Esophagus squamous epithelium (tissue), 4 donors: ENCODE results near the gene ROS1.

Experiments
- POLR2A ChIP-seq, 4 donors: fragments of 450-650 bp; IDR thresholded peaks; one replicate each; pipeline ENCODE4 v1.6.1; 2017; ENCODE audit warnings: antibody characterized with exemption in 4 of 4, mild to moderate bottlenecking in 4 of 4, moderate library complexity in 3 of 4
- TF ChIP-seq, protein P1 (sequence below), 6 experiments: fragments of 450-650 bp in 4 of 6; fragments of 200-600 bp in 2 of 6; sonication (generic) in 2 of 6; IDR thresholded peaks; one replicate each; pipeline ENCODE4 v1.5.1; 2016 to 2019; ENCODE audit warnings: antibody characterized with exemption in 6 of 6, mild to moderate bottlenecking in 4 of 6, moderate library complexity in 4 of 6

DNA sequence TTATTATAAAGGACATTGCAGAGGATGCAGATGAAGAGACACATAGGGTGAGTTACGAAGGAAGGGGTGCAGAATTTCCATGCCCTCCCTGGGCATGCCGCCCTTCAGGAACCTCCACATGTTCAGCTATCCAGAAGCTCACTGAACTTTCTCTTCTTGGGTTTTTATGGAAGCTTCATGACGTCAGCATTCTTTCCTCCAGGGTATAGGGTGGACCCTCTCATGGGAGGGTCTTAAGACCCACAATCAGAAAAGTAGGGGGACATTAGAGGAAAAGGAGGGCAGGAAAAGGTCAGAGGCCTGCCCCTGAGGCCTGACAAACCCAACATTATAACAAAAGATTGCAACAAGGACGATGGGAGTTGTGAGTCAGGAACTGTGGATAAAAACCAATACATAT is 42.1 kb upstream of the ROS1 start:
- TF ChIP-seq, protein P1, sequence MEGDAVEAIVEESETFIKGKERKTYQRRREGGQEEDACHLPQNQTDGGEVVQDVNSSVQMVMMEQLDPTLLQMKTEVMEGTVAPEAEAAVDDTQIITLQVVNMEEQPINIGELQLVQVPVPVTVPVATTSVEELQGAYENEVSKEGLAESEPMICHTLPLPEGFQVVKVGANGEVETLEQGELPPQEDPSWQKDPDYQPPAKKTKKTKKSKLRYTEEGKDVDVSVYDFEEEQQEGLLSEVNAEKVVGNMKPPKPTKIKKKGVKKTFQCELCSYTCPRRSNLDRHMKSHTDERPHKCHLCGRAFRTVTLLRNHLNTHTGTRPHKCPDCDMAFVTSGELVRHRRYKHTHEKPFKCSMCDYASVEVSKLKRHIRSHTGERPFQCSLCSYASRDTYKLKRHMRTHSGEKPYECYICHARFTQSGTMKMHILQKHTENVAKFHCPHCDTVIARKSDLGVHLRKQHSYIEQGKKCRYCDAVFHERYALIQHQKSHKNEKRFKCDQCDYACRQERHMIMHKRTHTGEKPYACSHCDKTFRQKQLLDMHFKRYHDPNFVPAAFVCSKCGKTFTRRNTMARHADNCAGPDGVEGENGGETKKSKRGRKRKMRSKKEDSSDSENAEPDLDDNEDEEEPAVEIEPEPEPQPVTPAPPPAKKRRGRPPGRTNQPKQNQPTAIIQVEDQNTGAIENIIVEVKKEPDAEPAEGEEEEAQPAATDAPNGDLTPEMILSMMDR (IDR thresholded peaks at IDR 0.05): no peak
- TF ChIP-seq POLR2A (IDR thresholded peaks at IDR 0.05): no peak
